NCI-H2196 treated with DMSO at 0.1 percent for 48 hours (cell line): ENCODE measurements around the gene CCT3.
"Not testable (repeated sequence)": the region's sequence is repeated elsewhere in the genome, so short reads cannot be mapped to it uniquely, and the experiment has no call there.

Experiments
- DNase-seq: peaks from one replicate; lab custom pipeline; 2025; ENCODE audit not compliant: unreplicated experiment; lab: John Stamatoyannopoulos, UW

Gene CCT3

DNA sequence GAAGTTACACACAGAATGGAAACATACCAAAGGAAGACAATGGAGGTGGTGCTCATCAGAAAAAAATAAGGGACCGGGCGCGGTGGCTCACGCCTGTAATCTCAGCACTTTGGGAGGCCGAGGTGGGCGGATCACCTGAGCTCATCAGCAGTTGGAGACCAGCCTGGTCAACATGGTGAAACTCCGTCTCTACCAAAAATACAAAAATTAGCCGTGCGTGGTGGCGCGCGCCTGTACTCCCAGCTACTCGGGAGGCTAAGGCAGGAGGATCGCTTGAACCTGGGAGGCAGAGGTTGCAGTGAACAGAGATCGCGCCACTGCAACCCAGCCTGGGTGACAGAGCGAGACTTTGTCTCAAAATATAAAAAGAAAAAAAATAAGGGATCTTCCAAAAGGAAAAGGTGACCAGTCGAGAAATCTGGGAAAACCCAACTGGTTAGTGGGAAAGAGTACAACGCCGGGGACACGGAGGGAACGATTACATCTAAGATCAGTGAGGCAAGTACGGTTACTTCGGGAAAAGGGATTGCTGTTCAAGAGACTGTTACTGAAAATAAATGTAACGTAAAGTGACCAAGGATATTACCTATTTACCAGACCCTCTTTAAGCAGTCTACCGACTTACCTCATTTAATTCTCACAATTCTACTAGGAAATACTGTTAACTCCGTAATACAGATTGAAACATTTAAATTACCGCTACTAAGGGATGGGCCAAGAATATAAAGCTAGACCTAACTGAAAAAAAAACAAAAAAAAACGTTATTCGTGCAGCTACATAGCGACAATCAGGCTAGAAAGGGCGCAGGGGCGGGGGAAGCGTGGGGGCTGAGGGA lies 822 bp downstream of the CCT3 start:
- no peak for DNase-seq

DNA sequence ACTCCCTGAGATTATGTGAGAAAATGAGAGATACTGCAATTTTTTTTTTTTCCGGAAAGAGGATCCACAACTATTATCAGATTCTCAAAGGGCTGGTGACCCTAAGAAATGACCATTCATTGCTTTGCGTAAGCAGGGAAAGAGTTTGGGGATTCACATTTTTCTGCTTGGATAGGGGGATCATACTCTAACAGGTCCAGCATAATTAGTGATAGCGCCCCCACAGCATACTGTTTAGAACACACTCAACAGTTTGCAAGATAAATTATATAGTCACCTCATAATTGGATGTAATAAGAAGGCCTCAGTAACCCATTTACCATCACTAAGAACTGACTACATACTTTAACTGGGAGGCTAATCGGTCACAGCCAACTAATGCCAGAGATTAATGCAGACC lies 1.9 kb downstream of the CCT3 start:
- DNase-seq, result no peak

DNA sequence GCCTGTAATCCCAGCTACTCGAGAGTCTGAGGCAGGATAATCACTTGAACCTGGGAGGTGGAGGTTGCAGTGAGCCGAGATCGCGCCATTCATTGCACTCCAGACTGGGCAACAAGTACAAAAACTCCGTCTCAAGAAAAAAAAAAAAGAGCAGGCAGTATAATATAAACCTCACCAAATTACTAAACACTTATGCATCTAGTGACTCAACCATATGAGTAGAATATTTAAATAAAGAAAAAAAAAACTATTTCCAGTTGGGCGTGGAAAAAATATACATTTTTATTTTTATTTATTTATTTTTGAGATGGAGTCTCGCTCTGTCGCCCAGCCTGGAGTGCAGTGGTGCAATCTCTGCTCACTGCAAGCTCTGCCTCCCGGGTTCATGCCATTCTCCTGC lies 14.9 kb downstream of the CCT3 start:
- not testable (repeated sequence) for DNase-seq

DNA sequence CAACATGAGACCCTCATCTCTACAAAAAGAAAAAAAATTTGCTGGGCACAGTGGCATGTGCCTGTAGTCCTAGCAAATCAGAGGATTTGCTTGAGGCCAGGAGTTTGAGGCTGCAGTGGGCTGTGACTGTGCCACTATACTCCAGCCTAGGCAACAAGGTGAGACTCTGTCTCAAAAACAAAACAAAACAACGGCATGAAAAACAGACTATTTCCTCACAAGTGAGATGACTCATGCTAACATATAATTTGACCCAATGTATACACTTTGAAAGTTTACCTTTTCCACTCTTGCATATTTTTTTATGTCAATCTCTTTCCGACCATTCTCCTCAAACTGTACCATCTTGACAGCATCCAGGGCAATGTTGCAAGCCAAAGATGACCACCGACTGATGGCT lies 17.5 kb downstream of the CCT3 start:
- DNase-seq, result no peak

DNA sequence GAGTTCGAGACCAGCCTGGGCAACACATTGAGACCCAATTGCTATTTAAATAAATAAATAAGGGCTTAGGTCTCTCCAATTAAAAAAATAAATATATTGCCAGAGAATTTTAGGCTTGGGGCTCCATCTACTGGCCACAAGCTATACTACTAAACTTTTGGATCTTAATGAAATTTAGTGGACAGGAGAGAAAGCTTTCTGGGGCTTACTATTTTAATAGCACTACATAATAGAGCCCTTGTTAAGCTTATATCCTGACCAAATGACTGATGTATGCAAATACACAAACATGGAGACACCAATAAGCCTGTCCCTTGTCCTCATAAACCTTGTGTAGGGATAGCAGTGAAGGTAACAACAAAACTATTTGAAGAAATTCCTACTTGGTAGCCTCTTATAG lies 18.4 kb downstream of the CCT3 start:
- DNase-seq, result peak; percentile 17

DNA sequence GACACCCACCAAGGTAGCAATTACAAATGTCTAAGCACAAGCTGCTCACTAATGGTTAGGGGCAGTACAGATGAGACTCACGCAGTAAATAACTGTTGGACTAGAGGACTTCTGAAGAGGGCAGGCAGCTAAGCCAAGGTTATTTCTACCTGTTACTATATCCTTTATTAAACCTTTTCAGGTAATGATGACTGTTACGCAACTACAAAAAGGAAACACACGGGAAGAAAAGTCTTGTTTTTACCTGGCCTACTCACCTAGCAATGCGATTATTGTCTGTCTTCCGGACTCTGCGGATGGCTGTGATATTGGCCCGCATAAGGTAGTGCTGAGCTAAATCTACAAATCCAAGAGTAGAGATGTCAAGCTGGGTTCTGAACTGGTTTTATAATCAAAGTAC lies 21.2 kb downstream of the CCT3 start:
- DNase-seq, result no peak

DNA sequence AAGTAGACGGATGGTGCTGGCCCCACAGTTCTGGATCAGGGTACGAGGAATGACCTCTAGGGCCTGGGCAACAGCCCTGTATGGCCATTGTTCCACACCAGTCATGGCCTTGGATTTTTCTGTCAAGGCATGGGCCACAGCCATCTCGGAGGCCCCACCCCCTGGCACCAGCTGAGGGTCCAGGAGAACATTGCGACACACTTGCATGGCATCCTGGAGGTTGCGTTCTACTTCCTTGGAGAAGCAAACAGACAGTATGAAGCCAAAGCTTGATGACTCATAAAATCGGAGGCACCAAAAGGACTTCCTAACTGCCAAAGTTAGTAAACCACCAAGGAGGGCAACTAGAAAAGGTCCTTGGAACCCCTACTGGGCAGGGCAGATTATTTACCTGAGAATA lies 27.1 kb downstream of the CCT3 start:
- DNase-seq, result no peak

DNA sequence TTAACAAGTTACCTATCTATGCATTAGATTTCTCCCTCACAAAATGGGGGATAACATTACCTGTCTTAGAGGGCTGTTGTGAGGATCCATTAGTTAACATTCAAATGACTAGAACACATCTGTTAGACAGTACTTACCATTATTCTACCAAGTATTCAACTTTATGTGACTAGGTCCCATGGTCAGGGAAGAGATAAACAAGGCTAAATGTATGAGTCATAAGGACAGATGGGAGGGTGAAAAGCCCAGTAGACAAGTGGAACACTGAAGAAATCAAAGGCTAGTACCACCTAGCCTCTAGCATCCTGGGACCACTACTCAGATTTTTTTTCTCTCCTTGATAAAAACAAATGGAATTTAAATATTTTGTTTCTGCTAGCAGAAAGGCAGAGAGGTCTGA lies 30.0 kb downstream of the CCT3 start:
- DNase-seq, result no peak

DNA sequence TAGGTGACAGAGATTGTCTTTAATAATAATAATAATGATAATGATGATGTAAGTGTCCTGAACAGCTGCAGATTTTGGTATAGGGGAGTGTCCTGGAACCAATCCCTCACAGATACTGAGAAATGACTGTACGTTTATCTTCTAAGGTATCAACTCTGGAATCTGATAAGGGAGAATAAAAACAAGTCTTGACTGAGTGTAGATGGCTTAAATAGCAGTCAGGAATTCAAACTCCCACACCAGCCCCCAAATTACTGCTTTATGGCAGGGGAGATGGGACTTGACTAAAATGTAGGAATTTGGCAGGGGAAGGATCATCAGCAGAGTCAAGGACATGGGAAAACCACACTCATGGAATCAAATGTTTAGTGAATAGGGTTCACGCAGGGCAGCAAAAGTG lies 32.9 kb downstream of the CCT3 start:
- DNase-seq, result no peak

DNA sequence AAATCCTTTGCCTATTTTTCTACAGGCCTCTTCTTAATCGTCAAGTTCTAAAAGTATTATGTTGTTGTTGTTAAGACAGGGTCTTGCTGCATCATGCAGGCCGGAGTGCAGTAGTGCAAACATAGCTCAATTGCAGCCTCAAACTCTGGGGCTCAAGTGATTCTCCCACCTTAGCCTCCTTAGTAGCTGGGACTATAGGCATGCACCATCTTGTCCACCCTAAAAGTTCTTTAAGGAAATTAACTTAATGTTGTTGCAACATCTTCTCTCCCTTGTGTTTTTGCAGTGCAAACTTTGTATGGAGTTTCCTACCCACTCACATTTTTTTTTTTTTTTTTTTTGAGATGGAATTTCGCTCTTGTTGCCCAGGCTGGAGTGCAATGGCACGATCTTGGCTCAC lies 34.9 kb downstream of the CCT3 start:
- no peak for DNase-seq

DNA sequence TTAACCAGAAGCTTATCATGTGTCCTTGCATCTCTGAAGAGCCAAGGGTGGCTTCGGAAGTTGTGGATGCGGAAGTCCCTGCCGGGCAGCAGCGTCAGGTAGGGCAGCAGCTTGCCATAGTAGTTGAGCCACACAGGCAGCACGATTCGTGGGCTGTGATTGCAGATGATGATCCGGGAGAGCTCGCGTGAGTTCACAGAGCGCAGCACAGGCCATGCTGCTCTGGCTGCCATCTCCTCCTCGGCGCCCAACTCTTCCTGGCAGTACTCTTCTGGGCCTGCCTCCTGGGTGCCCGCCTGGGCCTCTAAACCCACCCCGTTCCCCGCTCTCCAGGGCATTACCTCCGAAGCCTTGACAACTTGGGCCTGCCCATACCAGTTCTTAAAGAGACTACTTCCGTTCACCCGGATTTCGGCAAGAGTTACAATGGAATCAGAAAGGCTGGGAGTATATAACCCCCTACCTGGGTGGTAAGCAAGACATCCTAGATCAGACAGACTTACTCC lies 39.2 kb downstream of the CCT3 start, which contains the start of gene VHLL:
Gene VHLL, minus strand, starts transcription at position 456 of the 506 bp plus-strand sequence. Its CDS starts 118 bp downstream, at position 338.
- DNase-seq, result no peak

DNA sequence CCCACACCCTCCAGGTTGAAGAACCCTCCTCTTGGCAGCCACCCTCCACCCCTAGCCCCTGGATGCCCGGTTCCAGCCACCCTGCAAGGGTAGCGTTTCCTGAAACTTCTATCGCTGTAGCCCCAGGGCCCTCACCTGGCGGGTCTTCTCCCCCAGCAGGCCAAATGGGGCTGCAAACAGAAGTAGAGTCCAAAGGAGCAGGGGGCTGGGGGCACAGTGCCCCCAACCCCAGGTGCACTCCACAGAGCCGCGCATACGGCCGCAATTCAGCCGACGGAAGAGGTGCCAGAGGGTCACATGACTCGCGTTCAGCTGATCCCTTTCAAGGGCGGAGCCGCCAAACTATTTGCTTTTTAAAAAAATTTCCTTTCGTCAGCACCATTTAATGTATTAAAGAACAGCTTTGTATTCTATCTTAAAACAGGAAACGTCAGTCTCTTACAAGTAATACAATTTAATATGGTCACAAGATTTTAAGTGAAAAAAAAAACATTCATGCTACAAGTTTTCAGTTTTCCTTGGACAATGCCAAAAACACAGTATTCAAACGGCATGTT lies 42.6 kb downstream of the CCT3 start, which contains the start of gene GLMP:
Gene GLMP, minus strand, starts transcription at position 289 of the 557 bp plus-strand sequence. Its CDS starts 34 bp downstream, at position 255.
- peak; percentile 11 for DNase-seq

DNA sequence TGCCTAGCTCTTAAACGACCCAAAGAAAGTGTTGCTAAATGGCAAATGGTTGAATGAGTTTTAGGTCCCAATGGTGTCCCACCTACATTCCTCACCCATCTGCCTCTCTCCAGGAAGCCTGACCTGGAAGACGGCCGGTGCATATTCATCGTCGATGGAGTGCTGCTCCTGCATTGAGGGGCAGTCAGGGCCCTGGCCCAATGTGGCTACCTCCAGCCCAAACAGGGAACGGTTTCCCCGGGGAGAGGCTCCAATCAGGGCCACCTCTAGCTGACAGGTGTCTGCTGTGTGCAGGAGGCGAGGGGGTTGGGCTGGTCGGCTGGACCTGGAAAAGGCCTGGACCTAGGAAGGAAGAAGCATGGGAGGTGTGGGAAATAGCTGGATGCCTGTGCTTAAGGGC lies 44.2 kb downstream of the CCT3 start:
- DNase-seq, result no peak

DNA sequence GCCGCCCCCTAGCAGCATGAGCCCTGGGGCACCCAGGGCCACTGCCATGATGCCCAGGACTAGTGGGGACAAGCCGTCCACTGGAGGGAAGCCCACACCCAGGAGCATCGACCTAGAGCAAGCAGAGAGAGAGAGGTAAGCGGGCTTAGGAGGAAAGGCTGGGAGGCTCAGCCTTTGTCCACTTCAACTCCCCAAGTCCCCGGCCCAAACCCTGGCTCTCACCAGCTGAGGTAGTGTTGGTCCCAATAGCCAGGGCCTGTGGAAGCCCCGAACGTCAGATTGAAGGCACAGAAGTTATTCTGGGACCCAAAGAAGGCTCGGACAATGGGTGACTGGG lies 45.0 kb downstream of the CCT3 start:
- no peak for DNase-seq

DNA sequence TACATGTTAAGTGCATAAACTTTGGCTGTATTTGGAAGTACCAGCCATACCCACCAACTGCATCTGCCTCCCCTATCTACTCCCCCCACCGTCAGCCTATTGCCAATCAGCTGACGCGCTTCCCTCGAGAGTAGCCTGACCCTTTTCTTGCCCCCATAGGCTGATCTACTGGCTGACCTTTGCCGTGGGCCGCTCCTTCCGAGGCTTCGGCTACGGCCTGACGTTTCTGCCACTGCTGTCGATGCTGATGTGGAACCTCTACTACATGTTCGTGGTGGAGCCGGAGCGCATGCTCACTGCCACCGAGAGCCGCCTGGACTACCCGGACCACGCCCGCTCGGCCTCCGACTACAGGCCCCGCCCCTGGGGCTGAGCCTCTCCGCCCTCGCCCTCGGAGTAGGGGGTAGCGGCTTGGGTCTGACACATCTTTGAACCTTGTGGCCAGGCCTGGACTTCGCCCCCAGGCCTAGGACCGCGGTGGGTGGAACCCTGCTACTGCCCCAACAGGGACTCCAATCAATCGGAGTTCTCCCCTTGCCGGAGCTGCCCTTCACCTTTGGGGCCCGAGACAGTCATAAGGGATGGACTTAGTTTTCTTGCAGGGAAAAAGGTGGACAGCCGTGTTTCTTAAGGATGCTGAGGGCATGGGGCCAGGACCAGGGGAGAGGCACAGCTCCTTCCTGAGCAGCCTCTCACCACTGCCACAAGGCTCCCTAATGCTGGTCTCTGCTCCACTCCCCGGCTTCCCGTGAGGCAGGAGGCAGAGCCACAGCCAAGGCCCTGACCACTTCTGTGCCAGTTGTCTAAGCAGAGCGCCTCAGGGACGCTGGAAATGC lies 46.6 kb downstream of the CCT3 start:
- DNase-seq, result peak; percentile 38

DNA sequence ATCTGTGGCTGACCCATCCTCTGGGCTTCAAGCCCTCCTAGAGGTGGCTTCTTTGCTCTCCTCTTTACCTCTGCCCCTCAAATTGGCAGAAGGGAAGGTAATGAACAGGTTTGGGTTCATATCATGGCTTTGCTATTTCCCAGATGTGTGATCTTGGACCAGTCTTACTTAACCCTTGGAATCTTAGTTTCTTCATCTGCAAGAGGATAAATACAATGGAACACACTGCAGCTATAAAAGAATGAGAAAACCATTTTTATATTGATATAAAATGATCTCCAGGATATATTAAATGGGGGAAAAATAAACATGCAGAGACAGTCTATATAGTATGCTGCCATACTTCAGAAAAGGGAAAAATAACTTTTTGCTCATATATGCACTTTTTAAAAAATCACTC lies 48.2 kb downstream of the CCT3 start:
- no peak for DNase-seq

DNA sequence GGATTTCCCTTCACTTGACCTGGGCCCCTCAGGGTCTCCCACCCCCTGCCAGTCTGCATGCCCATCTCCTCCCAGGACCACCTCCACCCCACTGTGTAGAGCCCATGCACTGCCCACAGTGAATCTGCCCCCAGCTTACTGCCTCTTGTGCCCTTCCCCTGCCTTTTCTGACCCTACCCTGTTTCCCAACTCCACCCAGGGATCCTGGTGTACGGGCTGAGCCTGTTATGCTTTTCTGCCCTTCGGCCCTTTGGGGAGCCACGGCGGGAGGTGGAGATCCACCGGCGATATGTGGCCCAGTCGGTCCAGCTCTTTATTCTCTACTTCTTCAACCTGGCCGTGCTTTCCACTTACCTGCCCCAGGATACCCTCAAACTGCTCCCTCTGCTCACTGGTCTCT lies 52.0 kb downstream of the CCT3 start:
- no peak for DNase-seq

DNA sequence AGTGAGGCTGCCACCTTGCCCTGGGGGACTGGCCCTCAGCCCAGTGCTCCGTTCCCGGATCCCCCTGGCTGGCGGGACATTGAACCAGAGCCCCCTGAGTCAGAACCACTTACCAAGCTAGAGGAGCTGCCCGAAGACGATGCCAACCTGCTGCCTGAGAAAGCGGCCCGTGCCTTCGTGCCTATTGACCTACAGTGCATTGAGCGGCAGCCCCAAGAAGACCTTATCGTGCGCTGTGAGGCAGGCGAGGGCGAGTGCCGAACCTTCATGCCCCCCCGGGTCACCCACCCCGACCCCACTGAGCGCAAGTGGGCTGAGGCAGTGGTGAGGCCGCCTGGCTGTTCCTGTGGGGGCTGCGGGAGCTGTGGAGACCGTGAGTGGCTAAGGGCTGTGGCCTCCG lies 52.7 kb downstream of the CCT3 start:
- DNase-seq, result no peak

DNA sequence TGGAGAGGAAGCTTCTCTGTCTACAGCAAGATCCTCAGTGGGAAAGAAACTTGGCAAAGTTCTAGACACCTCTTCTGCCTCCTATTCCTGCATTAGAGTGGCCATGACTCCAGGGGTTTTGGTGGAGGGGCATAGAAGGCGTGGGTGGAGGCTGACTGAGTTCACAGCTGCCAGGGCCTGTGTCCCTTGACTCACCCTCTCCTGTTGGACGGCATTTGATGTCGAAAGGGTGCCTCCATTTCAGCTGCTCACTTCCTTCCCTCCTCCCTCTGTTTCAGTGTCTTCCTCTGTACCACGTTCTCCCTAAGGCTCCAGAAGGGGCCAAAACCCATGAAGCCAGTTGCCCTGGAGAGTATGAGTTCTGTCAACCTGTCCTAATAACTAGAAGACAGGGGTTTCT lies 53.3 kb downstream of the CCT3 start:
- DNase-seq, result no peak

DNA sequence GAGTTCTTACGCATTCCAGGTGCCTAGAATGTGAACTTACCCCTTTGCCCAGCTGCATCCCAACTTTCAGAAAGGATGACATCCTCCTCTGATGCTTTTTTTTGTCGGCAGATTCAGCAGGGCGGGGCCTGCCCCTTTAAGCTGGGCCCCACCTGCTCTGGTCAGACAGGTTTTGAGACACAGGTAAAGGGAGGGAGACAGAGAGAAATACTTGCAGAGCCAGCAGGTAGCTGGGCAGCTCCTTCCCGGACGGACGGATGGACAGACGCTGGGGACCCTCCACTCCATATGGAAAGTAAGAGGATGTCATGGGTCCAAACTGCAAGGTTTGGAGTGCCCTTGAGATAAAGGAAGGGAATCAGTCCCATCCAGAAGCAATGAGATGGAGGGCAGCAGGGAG lies 54.0 kb downstream of the CCT3 start, which contains the start of gene TMEM79:
Gene TMEM79, plus strand, starts transcription at position 214 of the 400 bp plus-strand sequence. CDS start 902 bp downstream, outside the sequence.
- no peak for DNase-seq

DNA sequence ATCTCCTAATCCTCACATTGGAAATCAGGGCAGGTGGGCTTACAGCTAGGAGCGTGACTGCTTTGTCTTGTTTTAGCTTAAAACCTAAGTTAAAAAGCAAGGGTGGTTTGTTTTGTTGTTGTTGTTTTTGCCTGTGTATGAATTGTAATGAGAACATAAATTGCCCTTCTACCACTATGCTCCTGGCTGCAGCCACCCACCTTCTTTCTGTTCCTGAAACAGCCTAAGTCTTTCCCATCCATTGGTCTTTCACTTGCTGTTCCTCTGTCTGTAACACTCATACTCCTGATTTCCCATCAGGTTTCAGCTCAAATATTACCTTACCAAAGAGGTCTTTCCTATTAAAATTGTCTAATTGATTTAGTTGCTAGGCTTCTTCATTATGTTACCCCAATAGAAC lies 54.6 kb downstream of the CCT3 start:
- DNase-seq, result no peak
